ENCODE results near the gene SH3TC1. TPM values are rescaled to one million over a fixed set of nuclear protein-coding genes. Genes with fewer than 3 reads are reported as not detected.

The SH3TC1 gene
- total RNA-seq, 6 donors from 2014 or later: 34.1 to 193 (median 81.4) TPM

DNA sequence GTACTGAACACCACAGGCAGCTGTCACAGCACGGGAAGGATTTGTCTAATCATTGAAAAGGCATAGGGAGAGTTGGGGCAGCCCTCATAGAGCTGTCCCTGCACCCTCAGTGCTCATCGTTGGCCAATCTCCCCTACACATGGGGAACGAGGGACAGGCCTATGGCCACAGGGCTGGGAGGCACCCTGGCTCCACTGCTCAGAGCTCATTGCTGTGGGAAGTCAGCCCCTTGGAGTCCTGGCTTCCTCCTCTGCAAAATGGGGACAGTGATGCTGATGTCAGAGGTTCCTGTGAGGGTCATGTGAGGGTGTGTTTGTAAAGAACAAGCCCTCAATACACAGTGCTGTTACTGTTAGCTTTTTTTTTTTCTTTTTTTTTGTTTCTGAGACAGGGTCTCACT, 51.1 kb downstream of the SH3TC1 start:
- ATAC-seq (ENCODE audit: low FRiP score in 2 of 2): no peak

DNA sequence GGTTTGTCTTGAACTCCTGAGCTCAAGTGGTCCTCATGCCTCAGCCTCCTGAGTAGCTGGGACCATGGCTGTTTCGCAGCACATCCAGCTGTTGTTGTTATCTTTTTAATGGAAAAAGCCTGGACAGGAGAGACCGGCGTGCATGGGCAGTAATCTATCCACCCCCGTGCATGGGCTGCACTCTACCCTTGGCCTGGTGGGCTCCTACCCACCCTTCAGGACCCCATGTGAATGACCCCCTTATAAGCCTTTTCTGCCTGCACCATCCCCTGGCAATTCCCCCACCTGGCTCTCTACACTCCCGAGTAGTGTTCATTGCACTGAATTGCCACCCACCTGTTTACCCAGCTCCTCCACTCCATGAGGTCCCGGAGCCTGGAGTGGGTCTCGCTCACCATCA, 51.5 kb downstream of the SH3TC1 start:
- WGBS, 2 donors: 86 to 88% methylated on average over 7 of the region's 7 CpGs
- ATAC-seq (ENCODE audit: low FRiP score in 2 of 2): no peak
- TF ChIP-seq POLR2A (IDR thresholded peaks at IDR 0.05) (no peak), EP300 (IDR thresholded peaks at IDR 0.05) (no peak), POLR2AphosphoS5 (IDR thresholded peaks at IDR 0.05) (no peak)
- TF ChIP-seq, protein P1, sequence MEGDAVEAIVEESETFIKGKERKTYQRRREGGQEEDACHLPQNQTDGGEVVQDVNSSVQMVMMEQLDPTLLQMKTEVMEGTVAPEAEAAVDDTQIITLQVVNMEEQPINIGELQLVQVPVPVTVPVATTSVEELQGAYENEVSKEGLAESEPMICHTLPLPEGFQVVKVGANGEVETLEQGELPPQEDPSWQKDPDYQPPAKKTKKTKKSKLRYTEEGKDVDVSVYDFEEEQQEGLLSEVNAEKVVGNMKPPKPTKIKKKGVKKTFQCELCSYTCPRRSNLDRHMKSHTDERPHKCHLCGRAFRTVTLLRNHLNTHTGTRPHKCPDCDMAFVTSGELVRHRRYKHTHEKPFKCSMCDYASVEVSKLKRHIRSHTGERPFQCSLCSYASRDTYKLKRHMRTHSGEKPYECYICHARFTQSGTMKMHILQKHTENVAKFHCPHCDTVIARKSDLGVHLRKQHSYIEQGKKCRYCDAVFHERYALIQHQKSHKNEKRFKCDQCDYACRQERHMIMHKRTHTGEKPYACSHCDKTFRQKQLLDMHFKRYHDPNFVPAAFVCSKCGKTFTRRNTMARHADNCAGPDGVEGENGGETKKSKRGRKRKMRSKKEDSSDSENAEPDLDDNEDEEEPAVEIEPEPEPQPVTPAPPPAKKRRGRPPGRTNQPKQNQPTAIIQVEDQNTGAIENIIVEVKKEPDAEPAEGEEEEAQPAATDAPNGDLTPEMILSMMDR (IDR thresholded peaks at IDR 0.05): no peak
- no peaks in the 10 kb centered on the region for H3K36me3 ChIP-seq
- H3K4me3 ChIP-seq: no peak overlapping the region
- no peaks in the 10 kb centered on the region for H3K9me3 ChIP-seq
- H3K27me3 ChIP-seq: no peaks in the 10 kb centered on the region
- no peak overlapping the region for H3K27ac ChIP-seq
- H3K4me1 ChIP-seq: peaks cover 12 to 28% (median 24%) of the 10 kb centered on the region in 4 donors
- DNase-seq: no peak

More for the DNA sequence above, 51.1 kb downstream of the SH3TC1 start:
- TF ChIP-seq POLR2A (IDR thresholded peaks at IDR 0.05) (no peak), EP300 (IDR thresholded peaks at IDR 0.05) (no peak), POLR2AphosphoS5 (IDR thresholded peaks at IDR 0.05) (no peak)
- TF ChIP-seq, protein P1 (IDR thresholded peaks at IDR 0.05): no peak
- Histone ChIP-seq H3K9me3 (no peaks in the 10 kb centered on the region), H3K36me3 (no peaks in the 10 kb centered on the region), H3K4me3 (no peak overlapping the region), H3K4me1 (peaks cover 12 to 30% (median 25%) of the 10 kb centered on the region in 4 donors), H3K27ac (no peak overlapping the region), H3K27me3 (no peaks in the 10 kb centered on the region)
- 67 to 68% methylated on average over 1 to 3 of the region's 3 CpGs for WGBS, 2 donors
- DNase-seq: no peak

DNA sequence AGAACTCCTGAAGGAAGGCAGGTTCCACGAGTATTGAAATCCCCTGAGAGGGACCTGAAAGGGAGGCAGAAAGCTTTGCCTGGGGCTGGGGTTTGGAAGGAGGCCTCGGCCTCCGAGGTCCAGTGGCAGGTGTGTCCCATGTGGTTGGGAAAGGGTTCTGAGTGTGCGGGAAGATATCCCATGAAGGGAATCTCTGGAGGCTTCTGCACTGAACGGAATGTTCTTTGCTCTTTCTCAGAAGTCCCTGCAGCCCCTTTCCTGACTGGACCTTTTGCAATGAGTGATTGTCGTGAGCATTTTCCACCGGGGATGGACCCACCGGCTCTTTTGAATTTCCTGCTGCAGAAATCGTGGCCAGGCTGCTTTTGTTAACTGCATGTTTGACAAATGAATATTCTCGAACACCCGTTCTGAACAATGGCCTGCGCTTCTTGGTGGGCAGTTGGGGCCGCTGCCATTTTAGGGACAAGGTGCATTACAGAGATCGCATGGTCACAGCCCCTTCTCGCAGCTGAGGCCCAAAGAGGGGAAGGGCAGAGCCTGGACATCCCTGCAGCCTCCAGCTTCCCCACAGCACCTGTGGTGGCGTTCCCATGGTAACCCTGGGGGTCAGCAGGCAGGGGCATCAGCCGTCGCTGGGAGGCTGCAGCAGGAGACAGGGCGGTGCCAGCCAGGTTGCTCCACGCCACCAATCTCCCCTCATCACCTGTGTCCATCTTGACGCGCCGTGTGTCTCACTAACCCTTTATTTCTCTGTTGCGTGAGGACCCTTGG, 52.2 kb downstream of the SH3TC1 start:
- H3K27ac ChIP-seq: no peak overlapping the region
- no peaks in the 10 kb centered on the region for H3K36me3 ChIP-seq
- no peaks in the 10 kb centered on the region for H3K9me3 ChIP-seq
- H3K27me3 ChIP-seq: no peaks in the 10 kb centered on the region
- H3K4me3 ChIP-seq: no peak overlapping the region
- TF ChIP-seq EP300 (IDR thresholded peaks at IDR 0.05) (no peak), POLR2A (IDR thresholded peaks at IDR 0.05) (no peak), POLR2AphosphoS5 (IDR thresholded peaks at IDR 0.05) (no peak)
- TF ChIP-seq, protein P1 (IDR thresholded peaks at IDR 0.05): no peak
- DNase-seq (no peak), ATAC-seq (ENCODE audit: low FRiP score in 2 of 2) (no peak)
- 86 to 88% methylated on average over 17 to 24 of the region's 24 CpGs for WGBS, 2 donors
- H3K4me1 ChIP-seq: peaks cover 12 to 22% (median 18%) of the 10 kb centered on the region in 4 donors

DNA sequence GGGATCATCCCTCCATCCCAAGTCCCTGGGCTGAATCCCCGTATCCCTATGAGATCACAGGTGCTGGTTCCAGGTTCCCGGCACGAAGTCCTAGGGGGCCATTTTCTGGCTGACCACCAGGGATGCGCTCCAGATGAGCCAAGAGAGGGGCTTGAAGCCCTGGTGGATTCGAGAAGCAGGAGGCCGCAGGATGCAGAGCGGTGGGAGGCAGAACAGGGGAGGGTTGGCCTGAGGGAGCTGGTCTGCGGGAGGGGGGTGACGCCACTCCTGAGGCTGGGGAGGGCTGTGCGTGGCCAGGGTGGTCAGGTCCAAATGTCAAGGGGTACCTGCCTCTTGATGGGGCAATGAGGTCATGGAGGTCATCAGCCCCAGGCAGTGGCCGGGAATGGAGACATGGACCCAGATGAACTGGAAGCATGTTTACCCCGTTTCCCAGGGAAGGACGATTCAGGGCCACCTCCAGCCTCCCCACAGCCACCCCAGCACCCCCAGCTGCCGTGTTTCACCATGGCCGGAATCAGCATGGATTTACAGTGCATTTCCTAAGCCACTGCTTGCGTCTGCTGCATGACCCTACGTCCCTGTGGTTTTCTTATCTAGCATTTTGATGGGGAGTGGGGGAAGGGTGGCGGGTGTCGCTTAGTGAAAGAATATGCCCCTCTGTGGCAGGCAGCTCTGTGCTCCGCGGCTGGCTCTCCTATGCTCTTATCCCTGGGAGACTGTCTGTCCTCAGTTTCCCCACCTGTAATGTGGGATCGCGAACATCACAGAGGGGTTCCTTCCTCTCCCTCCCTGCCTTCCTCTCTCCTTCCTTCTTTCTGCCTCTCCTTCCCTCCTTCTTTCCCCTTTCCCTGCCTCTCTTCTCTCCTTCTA, 53.4 kb downstream of the SH3TC1 start:
- ATAC-seq (ENCODE audit: low FRiP score in 2 of 2): no peak
- TF ChIP-seq POLR2A (IDR thresholded peaks at IDR 0.05) (no peak), EP300 (IDR thresholded peaks at IDR 0.05) (no peak), POLR2AphosphoS5 (IDR thresholded peaks at IDR 0.05) (no peak)
- TF ChIP-seq, protein P1 (IDR thresholded peaks at IDR 0.05): no peak
- WGBS, 2 donors: 77 to 86% methylated on average over 20 to 22 of the region's 23 CpGs
- H3K27ac ChIP-seq: no peak overlapping the region
- H3K36me3 ChIP-seq: no peaks in the 10 kb centered on the region
- H3K27me3 ChIP-seq: no peaks in the 10 kb centered on the region
- no peaks in the 10 kb centered on the region for H3K9me3 ChIP-seq
- no peak for DNase-seq
- H3K4me1 ChIP-seq: peaks cover 7 to 11% (median 10%) of the 10 kb centered on the region in 4 donors
- no peak overlapping the region for H3K4me3 ChIP-seq
